GM19324 (cell line): Measurements from ENCODE around the gene IFIT1B.
A peak's percentile ranks its signal among the peaks of the same experiment; 100 is the strongest.
"Not testable (repeated sequence)": the region's sequence is repeated elsewhere in the genome, so short reads cannot be mapped to it uniquely, and the experiment has no call there.

Source experiments
- ATAC-seq: cut with Tn5 transposase; IDR thresholded peaks from one replicate; pipeline ENCODE4 v1.9.1; 2021; ENCODE audit warnings: mild to moderate bottlenecking, moderate library complexity; ENCODE audit not compliant: unreplicated experiment, low FRiP score

IFIT1B gene

DNA sequence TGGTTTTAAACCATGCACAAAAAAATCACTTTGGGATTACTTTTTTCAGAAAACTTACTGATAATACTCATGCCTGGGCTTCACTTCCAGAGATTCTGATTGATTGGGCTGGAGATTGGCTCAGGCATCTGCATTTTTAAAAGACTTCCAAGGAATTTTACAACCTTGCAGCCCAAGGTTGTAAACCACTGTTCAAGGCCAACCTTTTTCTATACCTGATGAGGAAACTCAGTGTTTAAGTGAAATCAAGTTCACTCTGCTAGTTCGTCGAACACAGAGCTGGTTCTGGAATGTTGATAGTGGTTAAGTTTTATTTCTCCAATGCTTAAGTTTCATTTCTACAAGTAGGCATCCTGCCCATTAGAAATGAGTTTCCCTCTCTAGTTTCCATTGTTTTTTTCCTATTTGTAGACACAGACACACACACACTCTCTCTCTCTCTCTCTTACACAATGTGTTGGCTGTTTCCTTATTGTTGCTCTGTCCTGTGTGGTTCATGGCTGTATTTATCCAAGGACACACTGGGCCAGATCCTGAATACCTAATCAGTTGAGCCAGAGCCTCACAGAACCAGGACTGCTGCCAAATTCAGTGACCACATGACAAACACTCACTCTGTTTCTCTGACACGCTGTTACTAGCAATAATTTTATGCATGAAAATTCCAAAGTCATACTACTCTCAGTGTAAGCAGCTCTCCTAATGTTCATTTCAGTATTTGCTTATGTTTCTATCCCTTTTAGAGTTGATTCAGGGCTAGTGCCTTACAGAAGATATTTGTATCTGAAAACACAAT is 3.7 kb upstream of the IFIT1B start:
- ATAC-seq, result no peak

DNA sequence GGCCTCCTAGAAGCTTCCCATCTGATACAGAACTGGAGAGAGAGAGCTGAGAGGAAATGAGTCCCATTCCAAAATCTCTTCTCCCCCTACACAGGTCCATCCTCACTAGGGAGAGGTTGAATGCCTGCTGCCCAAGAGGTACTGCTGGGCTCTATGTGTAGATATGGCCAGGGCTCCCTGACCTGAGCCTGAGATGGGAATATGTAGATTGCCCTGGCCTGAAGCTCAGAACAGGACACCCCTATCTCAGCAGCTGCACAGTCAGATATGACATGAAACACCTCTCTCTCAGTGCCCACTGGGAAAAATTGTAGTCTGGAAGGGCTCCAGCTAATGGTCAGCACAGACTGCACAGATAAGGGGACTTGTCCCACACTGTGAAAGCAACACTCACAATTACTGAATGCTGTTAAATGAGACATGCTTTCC is 3.1 kb upstream of the IFIT1B start:
- no peak for ATAC-seq

DNA sequence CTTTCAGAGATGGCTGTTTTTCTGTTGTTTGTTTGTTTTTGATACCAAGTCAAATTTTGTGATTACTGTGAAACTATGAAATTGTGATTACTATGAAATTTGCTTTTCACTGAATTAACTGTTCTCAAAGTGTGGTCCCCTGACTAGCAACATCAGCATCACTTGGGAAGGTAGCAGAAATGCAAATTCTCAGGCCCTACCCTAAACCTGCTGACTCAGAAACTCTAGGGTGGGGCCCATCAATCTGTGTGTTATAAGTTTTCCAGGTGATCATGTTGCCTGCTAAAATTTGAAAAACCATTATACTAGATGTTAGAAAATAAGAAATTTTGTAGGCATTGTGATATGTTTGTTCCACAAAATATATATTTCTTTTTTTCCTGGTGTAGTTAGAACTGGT is 1.2 kb downstream of the IFIT1B start:
- no peak for ATAC-seq

DNA sequence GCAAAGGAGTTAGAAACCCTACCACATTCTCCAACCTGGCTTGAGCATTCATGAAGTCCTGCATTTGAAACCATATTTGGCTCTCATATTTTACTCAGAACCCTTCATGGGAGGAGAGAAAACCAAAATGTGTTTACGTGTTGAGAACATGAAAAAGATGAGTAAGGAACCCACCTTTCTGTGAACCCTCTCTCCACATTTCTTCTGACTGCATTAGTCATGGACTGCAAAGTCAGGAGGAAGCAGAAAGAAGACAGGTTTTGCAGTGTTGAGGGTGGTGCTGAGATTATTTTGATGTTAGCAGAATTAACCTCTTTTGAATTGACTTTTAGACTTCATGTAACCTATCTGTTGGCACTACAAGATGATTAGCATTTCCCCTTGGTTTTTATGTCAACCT is 4.9 kb downstream of the IFIT1B start:
- no peak for ATAC-seq

DNA sequence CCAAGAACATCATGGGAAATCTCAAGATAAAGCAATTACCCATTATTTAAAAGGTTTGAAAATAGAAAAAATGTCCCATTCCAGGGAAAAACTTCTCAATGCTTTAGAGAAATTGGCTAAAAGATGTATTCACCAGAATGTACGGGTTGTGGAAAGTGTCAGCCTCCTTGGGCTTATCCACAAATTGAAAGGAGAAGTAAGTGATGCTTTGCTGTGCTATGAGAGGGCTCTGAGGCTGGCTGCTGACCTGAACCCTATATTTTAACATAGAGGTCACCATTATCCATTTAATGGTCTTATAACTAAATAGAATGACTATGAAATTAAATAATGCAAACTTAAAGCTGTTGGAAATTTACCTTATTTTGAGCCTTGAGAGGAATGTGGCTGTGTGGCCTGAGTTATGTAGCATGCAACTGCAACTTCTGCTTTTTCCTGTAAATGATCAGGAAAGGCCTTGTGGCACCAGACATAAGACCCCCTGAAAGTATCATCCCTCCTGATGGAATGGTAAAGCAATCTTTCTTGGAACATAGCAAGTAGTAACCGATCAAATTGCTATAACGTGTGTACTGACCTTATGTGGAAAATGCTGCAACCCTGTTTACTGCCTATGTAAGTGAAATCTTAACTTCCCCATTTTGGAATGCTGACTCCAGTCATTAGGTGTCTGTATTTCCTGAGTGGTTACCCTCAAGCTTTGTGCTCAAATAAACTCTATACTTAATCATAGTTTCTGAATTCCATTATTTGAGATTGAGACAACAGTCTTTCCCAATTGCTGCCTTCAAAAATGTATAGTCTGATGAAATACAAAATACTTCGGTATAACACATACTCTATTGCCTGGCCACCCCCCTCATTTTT is 6.9 kb downstream of the IFIT1B start:
- ATAC-seq, result no peak

DNA sequence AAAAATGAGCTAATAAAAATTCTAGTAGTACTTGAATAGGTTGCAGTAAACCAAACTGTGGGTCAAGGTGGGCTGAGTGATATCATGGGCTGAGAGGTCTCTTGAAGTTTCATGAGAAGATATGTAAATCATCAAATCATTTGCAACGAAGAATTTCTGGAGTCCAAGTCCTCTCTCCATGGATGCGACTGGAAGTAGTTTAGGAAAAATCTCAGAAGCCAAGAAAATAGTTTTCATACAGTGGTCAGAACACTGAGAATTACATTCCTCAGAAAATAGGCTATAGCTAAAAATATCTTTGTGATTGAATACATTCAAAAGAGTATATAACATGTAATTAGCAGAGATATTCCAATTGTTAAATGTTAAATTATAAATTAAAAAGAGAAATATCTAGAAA is 10.9 kb downstream of the IFIT1B start:
- no peak for ATAC-seq

DNA sequence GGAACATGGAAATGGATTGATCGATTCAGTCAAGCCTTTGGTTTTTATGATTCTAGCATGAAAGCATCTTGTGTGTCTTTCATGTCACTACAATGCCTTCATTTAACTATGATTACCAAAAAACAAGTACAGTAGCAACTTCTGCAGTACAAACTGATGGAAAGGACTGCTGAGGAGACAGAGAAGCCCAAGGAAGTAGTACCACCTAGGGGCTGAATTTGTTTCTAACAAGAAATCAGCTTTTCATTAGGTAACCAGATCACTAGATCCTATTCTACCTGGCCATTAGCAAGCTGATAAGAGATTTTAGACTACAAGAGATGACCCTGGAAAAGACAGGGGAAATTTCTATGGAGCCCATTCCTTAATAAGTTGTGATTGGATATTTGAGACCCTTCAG is 11.4 kb downstream of the IFIT1B start:
- no peak for ATAC-seq

DNA sequence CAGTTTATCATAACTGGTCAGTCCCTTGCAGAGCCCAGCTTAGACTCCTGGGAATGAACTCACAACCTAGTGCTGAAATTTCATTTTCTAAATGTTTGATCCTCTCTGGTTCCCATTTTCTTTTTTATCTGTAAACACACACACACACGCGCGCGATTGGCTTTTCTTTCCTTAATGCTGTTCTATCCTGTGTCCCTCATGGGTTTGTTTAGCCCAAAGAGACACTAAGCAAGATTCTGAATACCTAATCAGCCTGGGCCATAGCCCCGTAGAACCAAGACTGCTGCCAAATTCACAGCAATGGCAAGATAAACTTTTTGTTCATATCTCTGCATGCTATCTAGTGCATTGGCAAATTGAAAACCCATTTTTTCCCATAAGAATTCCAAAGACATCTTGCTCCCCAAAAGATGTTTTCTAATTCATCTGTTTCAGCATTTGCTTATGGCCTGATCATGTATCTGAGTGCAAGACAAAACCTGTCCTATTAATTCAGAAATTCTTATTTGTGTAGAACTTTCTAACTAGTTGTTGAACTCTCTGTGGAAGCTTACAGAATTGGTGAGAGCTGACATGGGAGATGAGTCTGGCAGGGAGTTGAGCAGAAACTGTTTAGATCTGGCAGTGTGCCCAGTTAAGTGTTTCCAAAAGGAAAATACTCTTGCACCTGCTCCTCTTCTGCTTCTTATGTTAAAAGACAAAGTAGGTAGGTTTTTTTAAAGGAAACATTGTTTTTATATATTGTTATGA is 12.8 kb downstream of the IFIT1B start:
- ATAC-seq, result no peak

DNA sequence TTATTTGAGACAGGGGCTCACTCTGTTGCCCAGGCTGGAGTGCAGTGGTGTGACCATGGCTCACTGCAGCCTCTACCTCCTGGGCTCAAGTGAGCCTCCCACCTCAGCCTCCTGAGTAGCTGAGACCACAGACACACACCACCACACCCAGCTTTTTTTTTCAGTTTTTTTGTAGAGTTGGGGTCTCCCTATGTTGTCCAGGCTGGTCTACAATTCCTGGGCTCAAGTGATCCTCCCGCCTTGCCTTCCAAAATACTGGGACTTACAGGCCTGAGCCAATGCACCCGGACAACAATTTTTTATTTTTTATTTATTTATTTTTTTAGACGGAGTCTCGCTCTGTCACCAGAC is 13.3 kb downstream of the IFIT1B start:
- not testable (repeated sequence) for ATAC-seq

DNA sequence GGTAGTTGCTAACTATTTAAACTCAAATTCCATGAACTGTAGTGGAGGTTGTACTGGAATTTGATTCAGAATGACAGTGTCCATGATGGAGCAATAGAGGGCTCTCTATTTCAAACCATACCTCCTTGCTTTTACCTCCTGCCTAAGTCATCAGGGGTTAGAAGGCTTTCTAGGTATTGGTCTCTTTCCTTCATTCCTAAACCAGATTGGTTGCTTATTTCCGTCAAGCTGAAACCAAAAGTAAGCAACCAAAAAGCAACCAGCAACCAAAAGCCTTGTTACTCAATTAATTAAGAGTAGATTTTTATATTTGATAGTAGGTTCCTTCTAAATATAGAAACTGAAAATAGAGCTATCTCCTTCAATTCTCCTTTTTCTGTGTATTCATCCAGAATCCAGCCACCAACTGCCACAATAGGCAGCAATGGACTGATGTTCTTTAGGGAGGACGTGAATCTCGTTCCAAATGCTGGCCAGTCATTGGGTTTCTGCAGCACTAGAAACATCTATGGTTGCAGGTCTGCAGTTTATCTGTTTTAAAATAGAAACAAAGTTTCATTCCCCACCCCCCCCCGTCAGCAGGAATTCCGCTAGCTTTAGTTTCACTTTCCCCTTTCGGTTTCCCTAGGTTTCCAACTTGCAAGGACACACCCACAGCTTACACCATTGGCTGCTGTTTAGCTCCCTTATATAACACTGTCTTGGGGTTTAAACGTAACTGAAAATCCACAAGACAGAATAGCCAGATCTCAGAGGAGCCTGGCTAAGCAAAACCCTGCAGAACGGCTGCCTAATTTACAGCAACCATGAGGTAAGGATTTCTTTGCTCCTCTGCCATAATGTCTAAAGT is 14.3 kb downstream of the IFIT1B start, which contains the start of gene IFIT1:
Gene IFIT1 (plus strand): TSS at position 717 of the 850 bp plus-strand sequence. CDS start 90 bp downstream, at position 807.
- ATAC-seq, result peak; percentile 81

DNA sequence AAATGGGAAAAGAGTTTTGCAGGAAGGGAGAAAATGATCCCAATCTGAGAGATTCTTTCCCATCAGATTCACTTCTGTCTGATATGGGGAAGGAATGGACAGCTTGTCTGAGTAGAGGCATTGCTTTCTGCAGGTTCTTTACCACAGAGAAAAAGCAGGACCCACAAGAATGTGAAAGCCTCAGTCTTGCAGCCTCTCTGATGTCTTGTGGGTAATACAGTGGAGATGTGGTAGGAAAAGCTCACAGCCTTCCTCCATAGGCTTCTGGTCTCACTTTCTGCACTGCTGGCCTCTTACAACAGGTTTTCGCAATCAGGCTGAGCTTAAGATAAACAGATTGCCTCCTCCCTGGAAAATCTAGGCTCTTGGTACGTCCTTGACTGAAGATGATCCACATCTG is 15.1 kb downstream of the IFIT1B start:
- peak; percentile 21 for ATAC-seq

DNA sequence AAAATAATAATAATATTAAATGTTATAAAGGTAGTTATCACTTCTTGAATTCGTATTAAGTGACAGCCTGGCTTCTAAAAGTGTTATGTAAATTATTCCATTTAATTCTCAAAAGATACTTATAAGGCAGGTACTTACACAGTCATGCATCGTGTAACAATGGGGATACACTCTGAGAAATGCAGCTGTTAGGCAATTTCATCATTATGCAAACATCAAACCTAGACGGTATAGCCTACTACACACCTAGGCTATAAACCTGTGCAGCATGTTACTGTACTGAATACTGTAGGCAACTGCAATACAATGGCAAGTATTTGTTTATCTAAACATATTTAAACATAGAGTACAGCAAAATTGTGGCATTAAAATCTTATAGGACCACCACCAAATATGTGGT is 16.0 kb downstream of the IFIT1B start:
- ATAC-seq, result no peak

DNA sequence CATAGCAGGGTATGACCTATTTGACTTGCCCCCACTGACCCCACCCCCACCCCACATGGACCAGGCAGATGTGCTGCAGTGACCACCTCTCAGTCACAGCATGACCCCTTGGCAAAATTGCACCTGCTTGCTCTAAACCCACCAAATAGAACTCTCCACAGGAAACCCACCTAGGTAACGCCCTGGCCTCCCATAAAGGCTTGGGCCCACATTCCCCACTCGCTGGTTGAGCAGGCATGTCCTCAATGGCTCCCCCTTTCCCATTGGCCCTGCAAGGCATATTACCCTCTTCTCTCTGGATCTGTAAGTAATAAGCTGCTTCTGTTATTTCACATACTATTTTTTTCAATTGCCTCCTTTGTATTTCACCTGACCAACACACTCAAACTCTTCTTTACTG is 17.3 kb downstream of the IFIT1B start:
- ATAC-seq, result no peak

DNA sequence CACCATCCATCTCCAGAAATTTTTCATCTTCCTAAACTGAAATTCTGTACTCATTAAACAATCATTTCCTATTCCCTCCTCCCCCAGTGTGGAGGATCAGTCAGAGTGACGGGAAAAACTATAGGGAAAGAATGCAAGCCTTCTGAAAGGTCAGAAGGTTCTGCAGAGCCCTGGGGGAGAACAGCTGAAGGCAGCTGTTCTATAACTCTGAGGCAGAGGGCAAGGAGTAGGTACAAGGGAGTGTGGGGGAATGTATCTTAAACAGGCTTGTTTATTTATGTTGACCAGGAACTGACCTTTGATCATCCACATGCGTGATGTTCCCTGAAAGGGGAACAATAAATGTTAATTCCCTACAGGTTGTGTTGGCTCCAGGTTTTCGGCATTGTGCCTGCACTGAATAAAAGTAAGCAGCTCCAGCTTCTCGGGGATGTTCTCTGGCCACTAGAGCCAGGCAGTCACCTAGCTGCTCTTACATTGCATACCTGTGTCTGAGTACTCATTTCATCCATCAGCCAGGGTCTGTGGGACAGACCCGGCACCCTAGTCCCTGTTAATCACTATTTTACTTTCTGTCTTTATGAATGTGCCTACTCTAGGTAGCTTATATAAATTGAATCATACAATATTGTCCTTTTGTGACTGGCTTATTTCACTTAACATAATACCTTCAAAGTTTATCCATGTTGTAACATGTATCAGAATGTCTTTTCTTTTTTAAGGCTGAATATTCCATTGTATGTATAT is 20.3 kb downstream of the IFIT1B start:
- ATAC-seq, result no peak

DNA sequence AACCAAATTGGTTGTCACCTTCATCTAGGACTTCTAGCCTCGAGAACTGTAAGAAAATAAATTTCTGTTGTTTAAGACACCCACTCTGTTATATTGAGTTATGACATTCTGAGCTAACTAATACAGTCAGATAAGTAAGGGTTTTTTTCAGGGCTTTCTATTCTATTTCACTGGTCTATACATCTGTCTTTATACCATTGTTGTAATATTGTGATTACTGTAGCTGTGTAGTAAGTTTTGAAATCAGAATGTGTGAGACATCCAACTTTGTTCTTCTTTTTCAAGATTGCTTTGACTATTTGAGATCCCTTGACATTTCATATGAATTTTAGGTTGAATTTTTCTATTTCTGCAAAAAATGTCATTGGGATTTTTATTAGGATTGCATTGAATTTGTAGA is 22.1 kb downstream of the IFIT1B start:
- no peak for ATAC-seq

DNA sequence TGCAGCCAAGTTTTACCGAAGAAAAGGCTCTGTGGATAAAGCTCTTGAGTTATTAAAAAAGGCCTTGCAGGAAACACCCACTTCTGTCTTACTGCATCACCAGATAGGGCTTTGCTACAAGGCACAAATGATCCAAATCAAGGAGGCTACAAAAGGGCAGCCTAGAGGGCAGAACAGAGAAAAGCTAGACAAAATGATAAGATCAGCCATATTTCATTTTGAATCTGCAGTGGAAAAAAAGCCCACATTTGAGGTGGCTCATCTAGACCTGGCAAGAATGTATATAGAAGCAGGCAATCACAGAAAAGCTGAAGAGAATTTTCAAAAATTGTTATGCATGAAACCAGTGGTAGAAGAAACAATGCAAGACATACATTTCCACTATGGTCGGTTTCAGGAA is 25.2 kb downstream of the IFIT1B start:
- ATAC-seq, result no peak

DNA sequence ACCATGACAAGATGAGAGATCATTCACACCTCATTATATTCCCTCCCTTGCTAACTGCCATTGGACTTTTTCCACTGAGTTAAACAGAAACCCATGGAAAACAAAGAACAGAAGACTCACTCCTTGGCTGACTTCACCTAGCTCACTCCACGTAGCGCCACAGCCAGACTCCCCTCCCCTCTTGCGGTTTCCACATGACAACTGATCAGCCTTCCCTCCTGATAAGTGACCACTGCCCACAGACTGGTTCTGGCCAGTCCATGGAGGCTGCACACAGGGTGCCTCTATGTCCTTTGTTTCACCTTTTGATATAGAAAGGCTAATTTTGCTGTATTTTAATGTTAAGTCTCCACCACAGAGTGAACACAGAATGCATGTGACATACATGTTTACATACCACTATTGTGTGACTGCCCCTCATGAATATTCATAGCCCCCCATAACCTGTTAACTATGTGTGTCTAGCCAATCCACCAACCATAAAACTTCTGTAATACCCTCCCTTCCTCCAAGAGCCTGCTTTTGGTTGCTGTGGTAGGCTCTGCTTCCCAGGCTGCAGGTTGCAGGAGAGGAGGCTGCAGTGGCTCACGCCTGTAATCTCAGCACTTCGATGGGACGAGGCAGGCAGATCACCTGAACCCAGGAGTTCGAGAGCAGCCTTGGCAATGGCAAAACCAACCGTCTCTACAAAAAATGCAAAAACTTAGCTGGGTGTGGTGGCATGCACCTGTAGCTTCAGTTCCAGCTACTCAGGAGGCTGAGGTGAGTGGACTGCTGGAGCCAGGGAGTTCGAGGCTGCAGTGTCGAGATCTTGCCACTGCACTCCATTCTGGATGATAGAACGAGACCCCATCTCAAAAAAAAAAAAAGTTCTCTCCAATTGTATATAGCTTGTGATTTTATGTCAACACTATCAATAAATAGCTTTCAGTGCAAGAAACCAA is 26.5 kb downstream of the IFIT1B start:
- no peak for ATAC-seq

DNA sequence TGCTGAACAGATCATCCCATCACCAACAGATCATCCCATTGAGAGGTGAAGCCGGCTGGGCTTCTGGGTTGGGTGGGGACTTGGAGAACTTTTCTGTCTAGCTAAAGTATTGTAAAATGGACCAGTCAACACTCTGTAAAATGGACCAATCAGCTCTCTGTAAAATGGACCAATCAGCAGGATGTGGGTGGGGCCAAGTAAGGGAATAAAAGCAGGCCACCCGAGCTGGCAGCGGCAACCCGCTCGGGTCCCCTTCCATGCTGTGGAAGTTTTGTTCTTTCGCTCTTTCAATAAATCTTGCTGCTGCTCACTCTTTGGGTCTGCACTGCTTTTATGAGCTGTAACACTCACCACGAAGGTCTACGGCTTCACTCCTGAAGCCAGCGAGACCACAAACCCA is 28.3 kb downstream of the IFIT1B start:
- ATAC-seq, result not testable (repeated sequence)
